ENCODE results near the gene SERINC2. TPM values are rescaled to one million over a fixed set of nuclear protein-coding genes. Genes with fewer than 3 reads are reported as not detected.

The SERINC2 gene
- total and polyA plus RNA-seq, 7 donors = 0.33 to 254 (median 0.81) TPM

DNA sequence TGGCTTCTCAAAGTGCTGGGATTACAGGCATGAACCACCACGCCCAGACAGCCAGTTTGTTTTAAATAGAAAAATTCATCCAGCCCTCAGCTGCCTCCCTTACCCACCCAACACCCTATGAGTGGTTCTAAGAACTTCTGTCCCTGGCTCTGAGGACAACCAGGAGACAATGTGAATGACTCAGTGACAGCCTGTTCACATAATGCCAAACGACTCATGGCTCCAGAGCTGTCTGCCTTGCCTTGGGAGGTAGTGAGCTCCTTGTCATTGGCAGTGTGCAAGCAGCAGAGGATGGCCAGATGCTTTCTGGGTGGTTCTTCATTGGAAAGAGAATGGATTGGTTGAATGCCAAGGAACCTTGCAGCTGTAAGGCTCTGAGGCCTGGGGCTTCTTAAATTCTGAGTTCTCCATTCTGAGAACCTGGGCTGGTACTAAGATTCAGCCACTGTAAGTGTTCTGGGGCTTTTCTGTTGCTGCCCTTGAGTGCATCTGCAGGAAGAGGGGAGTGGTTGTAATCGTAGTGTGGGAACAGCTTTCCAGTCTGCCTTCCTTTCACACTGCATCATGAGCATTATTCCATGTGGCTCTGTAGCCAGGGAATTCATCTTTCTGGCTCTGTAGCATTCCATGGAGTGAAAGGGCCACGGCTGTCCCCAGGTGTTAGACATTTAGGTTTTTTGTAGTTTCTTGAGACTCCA is 5.8 kb downstream of the SERINC2 start:
- no peak for DNase-seq
- no peaks in the 10 kb centered on the region for H3K9me3 ChIP-seq
- TF ChIP-seq POLR2AphosphoS5 (IDR thresholded peaks at IDR 0.05) (no peak), EP300 (IDR thresholded peaks at IDR 0.05) (no peak), POLR2A (IDR thresholded peaks at IDR 0.05) (no peak)
- TF ChIP-seq, protein P1, sequence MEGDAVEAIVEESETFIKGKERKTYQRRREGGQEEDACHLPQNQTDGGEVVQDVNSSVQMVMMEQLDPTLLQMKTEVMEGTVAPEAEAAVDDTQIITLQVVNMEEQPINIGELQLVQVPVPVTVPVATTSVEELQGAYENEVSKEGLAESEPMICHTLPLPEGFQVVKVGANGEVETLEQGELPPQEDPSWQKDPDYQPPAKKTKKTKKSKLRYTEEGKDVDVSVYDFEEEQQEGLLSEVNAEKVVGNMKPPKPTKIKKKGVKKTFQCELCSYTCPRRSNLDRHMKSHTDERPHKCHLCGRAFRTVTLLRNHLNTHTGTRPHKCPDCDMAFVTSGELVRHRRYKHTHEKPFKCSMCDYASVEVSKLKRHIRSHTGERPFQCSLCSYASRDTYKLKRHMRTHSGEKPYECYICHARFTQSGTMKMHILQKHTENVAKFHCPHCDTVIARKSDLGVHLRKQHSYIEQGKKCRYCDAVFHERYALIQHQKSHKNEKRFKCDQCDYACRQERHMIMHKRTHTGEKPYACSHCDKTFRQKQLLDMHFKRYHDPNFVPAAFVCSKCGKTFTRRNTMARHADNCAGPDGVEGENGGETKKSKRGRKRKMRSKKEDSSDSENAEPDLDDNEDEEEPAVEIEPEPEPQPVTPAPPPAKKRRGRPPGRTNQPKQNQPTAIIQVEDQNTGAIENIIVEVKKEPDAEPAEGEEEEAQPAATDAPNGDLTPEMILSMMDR (IDR thresholded peaks at IDR 0.05) = no peak
- 71 to 75% methylated on average over 4 of the region's 4 CpGs for WGBS, 2 donors
- intact Hi-C loops (cut with DNase I) = no loop called here
- H3K36me3 ChIP-seq = no peaks in the 10 kb centered on the region
- H3K4me1 ChIP-seq = peaks cover 0 to 3% (median 3%) of the 10 kb centered on the region in 4 donors
- no peak overlapping the region for H3K4me3 ChIP-seq
- peaks cover 0 to 10% (median 8%) of the 10 kb centered on the region in 3 donors for H3K27me3 ChIP-seq
- H3K27ac ChIP-seq = no peak overlapping the region

DNA sequence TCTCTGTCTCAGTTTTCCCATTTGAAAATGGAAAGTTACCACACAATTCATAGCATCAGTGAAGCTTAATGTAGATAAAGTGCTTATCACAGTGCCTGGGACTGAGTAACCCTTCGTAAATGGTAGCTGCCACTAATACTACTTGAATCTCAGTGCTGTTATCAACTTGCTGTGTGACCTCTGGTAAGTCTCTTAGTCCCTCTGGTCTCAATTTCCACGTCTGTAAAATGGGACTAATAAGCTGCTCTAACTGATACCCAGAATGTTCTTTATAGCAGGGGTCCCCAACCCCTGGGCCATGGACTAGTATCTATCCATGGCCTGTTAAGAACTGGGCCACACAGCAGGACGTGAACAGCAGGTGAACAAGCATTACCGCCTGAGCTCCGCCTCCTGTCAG is 7.7 kb downstream of the SERINC2 start:
- intact Hi-C loops (cut with DNase I) = no loop called here
- no peaks in the 10 kb centered on the region for H3K27me3 ChIP-seq

DNA sequence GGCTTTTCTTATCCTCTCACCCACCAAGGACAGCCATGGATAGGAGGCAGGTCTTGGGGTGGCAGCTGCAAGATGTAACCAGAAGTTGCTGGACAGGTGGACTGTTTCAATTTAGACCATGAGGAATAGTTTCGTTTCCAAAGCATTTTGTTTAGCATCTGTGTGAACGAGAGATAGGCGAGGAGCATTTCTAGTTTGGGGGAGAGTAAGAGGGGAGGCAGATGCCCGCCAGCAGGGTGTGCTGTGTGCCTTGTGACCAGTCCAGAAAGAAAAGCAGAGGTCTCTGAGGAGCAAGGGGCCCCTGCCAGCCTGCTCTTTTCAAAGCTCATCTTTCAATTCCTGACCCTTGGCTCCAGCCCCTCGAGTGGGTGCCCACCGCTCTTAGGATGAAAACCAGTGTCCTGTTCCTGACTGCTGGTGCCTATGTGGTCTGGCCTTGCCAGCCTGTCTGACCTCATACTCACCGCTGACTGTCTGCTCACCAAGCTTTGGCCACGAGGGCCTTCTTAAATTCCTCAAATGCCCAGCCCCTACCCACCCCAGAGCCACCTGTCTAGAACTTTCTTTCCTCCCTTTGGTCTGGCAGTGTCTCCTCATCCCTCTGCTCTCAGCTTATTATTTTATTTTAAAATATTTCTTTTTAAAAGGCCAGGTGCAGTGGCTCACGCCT is 8.5 kb downstream of the SERINC2 start:
- H3K4me1 ChIP-seq = no peaks in the 10 kb centered on the region
- no peak overlapping the region for H3K4me3 ChIP-seq
- TF ChIP-seq POLR2A (IDR thresholded peaks at IDR 0.05) = no peak
- TF ChIP-seq, protein P1 (IDR thresholded peaks at IDR 0.05) = peak in 1 of 4 experiments; percentile 11
- no peaks in the 10 kb centered on the region for H3K27me3 ChIP-seq
- no peaks in the 10 kb centered on the region for H3K9me3 ChIP-seq
- no peaks in the 10 kb centered on the region for H3K36me3 ChIP-seq
- H3K27ac ChIP-seq = no peak overlapping the region
- no peak for DNase-seq
- 61 to 64% methylated on average over 9 of the region's 9 CpGs for WGBS, 2 donors
- intact Hi-C loops (cut with DNase I) = loop anchor here (1.0 to 2.0 kb wide), 2 partner anchors 25 to 238 kb away; no protein-coding TSS in a partner anchor

More for the DNA sequence above, 7.7 kb downstream of the SERINC2 start:
- Histone ChIP-seq H3K36me3 (no peaks in the 10 kb centered on the region), H3K9me3 (no peaks in the 10 kb centered on the region), H3K27ac (no peak overlapping the region), H3K4me3 (no peak overlapping the region), H3K4me1 (no peaks in the 10 kb centered on the region)
- TF ChIP-seq, protein P1 (IDR thresholded peaks at IDR 0.05) = no peak
- no peak for TF ChIP-seq POLR2A (IDR thresholded peaks at IDR 0.05)
- TF ChIP-seq POLR2AphosphoS5 (IDR thresholded peaks at IDR 0.05) = no peak
- no peak for TF ChIP-seq EP300 (IDR thresholded peaks at IDR 0.05)
- no peak for DNase-seq
- WGBS, 2 donors = 80 to 88% methylated on average over 5 of the region's 5 CpGs

DNA sequence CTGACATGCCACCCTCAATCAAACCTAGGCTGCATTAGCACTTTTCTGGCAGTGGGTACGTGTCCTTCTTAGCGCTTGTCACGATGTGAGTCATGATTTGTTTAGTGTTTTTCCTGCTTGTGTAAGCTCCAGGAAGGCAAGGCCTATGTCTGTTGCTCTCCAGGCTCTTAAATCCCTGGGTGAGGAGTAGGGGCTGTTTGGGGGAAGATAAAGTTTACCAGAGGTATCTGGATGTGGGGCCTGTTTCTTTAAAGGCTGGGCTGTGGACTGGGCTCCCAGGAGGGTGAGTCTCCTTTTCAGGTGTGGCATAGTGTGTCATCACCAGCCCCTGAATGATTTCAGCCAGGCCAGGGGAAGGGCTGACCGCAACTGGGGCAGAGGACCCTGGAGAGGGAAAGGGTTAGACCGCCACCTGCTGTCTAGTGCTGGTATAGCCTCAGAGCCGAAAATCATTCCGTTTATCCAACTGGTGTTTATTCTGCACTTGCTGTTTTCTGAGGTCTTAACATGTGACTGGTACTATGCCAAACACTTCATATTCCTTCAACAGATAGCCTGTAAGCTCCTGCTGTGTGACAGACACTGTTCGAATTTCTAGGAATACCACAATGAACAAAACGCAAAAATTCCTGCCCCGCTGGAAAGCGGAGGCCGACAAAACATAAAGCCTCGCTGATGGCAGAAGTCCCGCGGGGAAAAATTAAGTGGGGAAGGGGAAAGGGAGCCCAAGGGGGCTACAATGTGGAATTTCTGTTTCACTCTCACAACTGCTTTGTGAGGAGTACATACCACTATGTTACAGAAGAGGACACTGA is 9.7 kb downstream of the SERINC2 start:
- Histone ChIP-seq H3K27ac (no peak overlapping the region), H3K4me3 (no peak overlapping the region), H3K27me3 (no peaks in the 10 kb centered on the region), H3K4me1 (no peaks in the 10 kb centered on the region), H3K9me3 (no peaks in the 10 kb centered on the region), H3K36me3 (no peaks in the 10 kb centered on the region)
- peak; percentile 76 for DNase-seq
- WGBS, 2 donors = 38 to 44% methylated on average over 15 of the region's 15 CpGs
- no peak for TF ChIP-seq POLR2AphosphoS5 (IDR thresholded peaks at IDR 0.05)
- TF ChIP-seq, protein P1 (IDR thresholded peaks at IDR 0.05) = peak; percentile 74 to 95 (median 88)
- intact Hi-C loops (cut with DNase I) = loop anchor here (1.0 to 2.0 kb wide), 2 partner anchors 26 to 239 kb away; no protein-coding TSS in a partner anchor

Measured in sigmoid colon (tissue), 7 donors.